ENCODE measurements around the gene CNIH4.

GRCh38 chr1:224359207-224359606, 2.5 kb downstream of the CNIH4 start:
- TF ChIP-seq, protein P1, sequence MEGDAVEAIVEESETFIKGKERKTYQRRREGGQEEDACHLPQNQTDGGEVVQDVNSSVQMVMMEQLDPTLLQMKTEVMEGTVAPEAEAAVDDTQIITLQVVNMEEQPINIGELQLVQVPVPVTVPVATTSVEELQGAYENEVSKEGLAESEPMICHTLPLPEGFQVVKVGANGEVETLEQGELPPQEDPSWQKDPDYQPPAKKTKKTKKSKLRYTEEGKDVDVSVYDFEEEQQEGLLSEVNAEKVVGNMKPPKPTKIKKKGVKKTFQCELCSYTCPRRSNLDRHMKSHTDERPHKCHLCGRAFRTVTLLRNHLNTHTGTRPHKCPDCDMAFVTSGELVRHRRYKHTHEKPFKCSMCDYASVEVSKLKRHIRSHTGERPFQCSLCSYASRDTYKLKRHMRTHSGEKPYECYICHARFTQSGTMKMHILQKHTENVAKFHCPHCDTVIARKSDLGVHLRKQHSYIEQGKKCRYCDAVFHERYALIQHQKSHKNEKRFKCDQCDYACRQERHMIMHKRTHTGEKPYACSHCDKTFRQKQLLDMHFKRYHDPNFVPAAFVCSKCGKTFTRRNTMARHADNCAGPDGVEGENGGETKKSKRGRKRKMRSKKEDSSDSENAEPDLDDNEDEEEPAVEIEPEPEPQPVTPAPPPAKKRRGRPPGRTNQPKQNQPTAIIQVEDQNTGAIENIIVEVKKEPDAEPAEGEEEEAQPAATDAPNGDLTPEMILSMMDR (IDR thresholded peaks at IDR 0.05; ENCODE audit: low read length): no peak
- no peak for TF ChIP-seq EZH2phosphoT487 (IDR thresholded peaks at IDR 0.05; ENCODE audit: low read length)
- no peak for TF ChIP-seq EZH2 (optimal IDR thresholded peaks at IDR 0.05; ENCODE audit: low read depth, low read length)

Data from MM.1S (cell line).